Measurements from ENCODE around the gene LHPP. TPM values are rescaled to one million over a fixed set of nuclear protein-coding genes. Genes with fewer than 3 reads are reported as not detected.

LHPP gene
- total RNA-seq, 4 donors from 2014 or later, result 12.3 to 25.0 (median 16.2) TPM

- peaks cover 0 to 58% of the 10 kb centered on the region in 2 donors for H3K36me3 ChIP-seq
- no peaks in the 10 kb centered on the region for H3K27me3 ChIP-seq
- no peaks in the 10 kb centered on the region for H3K9me3 ChIP-seq
- no peak overlapping the region for H3K27ac ChIP-seq
- H3K4me1 ChIP-seq, result peaks cover 0 to 20% (median 0%) of the 10 kb centered on the region in 3 donors
- no peak overlapping the region for H3K4me3 ChIP-seq
- no peak for ATAC-seq
- TF ChIP-seq POLR2A (IDR thresholded peaks at IDR 0.05) (no peak), EP300 (IDR thresholded peaks at IDR 0.05) (no peak)
- no CpG with 5 or more reads among the region's 9 CpGs for WGBS, 2 donors (ENCODE audit: low coverage in 1 of 2)
Observed at GRCh38 chr10:124619195-124619594, 157.6 kb downstream of the LHPP start.

GRCh38 chr10:124619802-124620490 is 158.3 kb downstream of the LHPP start:
- TF ChIP-seq CTCF (IDR thresholded peaks at IDR 0.05) (no peak), POLR2AphosphoS5 (IDR thresholded peaks at IDR 0.05) (no peak), POLR2A (IDR thresholded peaks at IDR 0.05) (no peak), EP300 (IDR thresholded peaks at IDR 0.05) (no peak)
- Histone ChIP-seq H3K4me1 (peaks cover 0 to 22% (median 0%) of the 10 kb centered on the region in 3 donors), H3K27ac (no peak overlapping the region), H3K9me3 (no peaks in the 10 kb centered on the region), H3K36me3 (peaks cover 0 to 58% of the 10 kb centered on the region in 2 donors), H3K27me3 (no peaks in the 10 kb centered on the region), H3K4me3 (no peak overlapping the region)
- 76 to 88% methylated on average over 8 to 15 of the region's 26 CpGs for WGBS, 2 donors (ENCODE audit: low coverage in 1 of 2)
- ATAC-seq, result no peak

GRCh38 chr10:124621637-124622036 is 160.0 kb downstream of the LHPP start:
- H3K4me3 ChIP-seq, result no peak overlapping the region
- ATAC-seq, result no peak
- H3K4me1 ChIP-seq, result peaks cover 0 to 39% (median 0%) of the 10 kb centered on the region in 3 donors
- H3K27me3 ChIP-seq, result no peaks in the 10 kb centered on the region
- TF ChIP-seq EP300 (IDR thresholded peaks at IDR 0.05) (no peak), CTCF (IDR thresholded peaks at IDR 0.05) (peak in 1 of 4 experiments; percentile 22)
- peaks cover 0 to 50% of the 10 kb centered on the region in 2 donors for H3K36me3 ChIP-seq
- peak overlapping the region in 3 of 4 donors; percentile 31 to 42 (median 31) for H3K27ac ChIP-seq
- no peaks in the 10 kb centered on the region for H3K9me3 ChIP-seq
- WGBS, 2 donors (ENCODE audit: low coverage in 1 of 2), result 55 to 68% methylated on average over 8 to 9 of the region's 13 CpGs

GRCh38 chr10:124622158-124622557 is 160.5 kb downstream of the LHPP start:
- Histone ChIP-seq H3K4me1 (peaks cover 0 to 44% (median 2%) of the 10 kb centered on the region in 3 donors), H3K9me3 (no peaks in the 10 kb centered on the region), H3K27ac (peak overlapping the region in 3 of 4 donors; percentile 31 to 42 (median 31)), H3K27me3 (no peaks in the 10 kb centered on the region), H3K36me3 (peaks cover 0 to 45% of the 10 kb centered on the region in 2 donors), H3K4me3 (no peak overlapping the region)
- TF ChIP-seq POLR2AphosphoS5 (IDR thresholded peaks at IDR 0.05) (no peak), CTCF (IDR thresholded peaks at IDR 0.05) (no peak), EP300 (IDR thresholded peaks at IDR 0.05) (no peak), POLR2A (IDR thresholded peaks at IDR 0.05) (no peak)
- 100% methylated on average over 2 of the region's 13 CpGs; no CpG with 5 or more reads in 1 of the 2 donors for WGBS, 2 donors (ENCODE audit: low coverage in 1 of 2)
- no peak for ATAC-seq

- H3K4me3 ChIP-seq, result no peak overlapping the region
- peak overlapping the region in 1 of 4 donors; percentile 42 for H3K27ac ChIP-seq
- ATAC-seq, result no peak
- no CpG with 5 or more reads among the region's 31 CpGs for WGBS, 2 donors (ENCODE audit: low coverage in 1 of 2)
- H3K9me3 ChIP-seq, result no peaks in the 10 kb centered on the region
- H3K36me3 ChIP-seq, result peaks cover 0 to 36% of the 10 kb centered on the region in 2 donors
- H3K27me3 ChIP-seq, result no peaks in the 10 kb centered on the region
- no peak for TF ChIP-seq CTCF (IDR thresholded peaks at IDR 0.05)
- no peak for TF ChIP-seq EP300 (IDR thresholded peaks at IDR 0.05)
- TF ChIP-seq POLR2A (IDR thresholded peaks at IDR 0.05), result no peak
- TF ChIP-seq POLR2AphosphoS5 (IDR thresholded peaks at IDR 0.05), result no peak
- H3K4me1 ChIP-seq, result peaks cover 0 to 53% (median 10%) of the 10 kb centered on the region in 3 donors
Observed at GRCh38 chr10:124622866-124623536, 161.4 kb downstream of the LHPP start.
